GM21390 (cell line): Measurements from ENCODE around the gene RUNX2.
"Not testable (repeated sequence)": the region's sequence is repeated elsewhere in the genome, so short reads cannot be mapped to it uniquely, and the experiment has no call there.

ENCODE experiments used
- ATAC-seq: cut with Tn5 transposase; IDR thresholded peaks from one replicate; pipeline ENCODE4 v1.9.1; 2021; ENCODE audit not compliant: unreplicated experiment

RUNX2 gene

DNA sequence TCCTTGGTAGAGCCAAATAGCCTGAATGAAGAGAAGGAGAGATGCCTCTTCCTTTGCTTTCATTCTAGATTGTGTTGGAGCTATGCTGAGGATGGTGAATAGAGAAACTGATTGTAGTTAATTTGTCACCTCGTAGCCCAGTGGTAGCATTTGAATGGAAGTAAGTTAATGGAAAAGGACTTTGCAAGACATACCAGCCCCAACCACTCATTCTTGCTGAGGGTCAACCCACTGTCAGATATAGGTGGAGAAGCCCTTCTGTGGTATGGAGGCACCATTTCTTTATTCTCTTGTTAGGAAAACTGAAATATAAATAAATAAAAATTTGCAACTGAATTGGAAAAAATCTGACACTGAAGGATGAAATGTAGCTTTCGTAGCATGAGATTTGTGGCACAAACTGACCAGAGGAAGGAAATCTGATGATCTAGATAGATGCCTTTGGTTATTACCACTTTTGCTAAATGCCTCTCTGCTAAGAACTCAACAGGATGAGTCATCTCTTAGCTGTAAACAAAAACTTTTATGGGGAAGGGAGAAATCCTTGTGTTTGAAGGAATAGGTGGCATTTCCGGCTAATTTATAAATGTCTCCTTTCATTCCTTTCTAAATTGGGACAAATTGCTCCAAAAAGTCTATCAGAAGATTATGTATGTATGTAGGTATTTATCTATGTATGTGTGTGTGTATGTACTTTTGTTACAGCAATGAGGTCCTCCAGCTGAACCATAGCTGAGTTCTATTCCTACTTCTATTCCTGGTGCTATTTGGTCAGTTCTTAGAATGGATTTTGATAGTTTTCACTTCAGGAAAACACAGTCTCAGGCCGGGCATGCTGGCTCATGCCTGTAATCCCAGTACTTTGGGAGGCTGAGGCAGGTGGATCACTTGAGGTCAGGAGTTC lies 126.1 kb downstream of the RUNX2 start:
- ATAC-seq, result no peak

DNA sequence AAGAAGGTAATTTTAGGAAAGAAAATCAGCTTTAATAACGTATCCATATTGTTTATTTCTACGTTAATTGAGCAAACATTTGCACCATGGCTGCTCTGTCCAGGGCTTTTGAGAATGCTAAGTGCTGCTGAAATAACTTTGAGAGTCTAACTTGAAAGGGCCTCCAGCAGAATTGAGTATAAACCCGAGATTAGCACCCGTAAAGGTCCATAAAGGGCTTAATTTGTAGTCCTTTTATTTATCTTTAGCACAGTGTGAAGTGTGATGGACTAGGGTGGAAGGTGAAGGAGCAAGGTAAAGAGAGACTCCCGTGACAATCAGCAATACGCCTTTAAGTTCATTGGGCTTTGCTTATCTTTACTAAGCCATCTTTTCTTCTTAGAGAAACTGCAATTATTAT lies 127.3 kb downstream of the RUNX2 start:
- no peak for ATAC-seq

DNA sequence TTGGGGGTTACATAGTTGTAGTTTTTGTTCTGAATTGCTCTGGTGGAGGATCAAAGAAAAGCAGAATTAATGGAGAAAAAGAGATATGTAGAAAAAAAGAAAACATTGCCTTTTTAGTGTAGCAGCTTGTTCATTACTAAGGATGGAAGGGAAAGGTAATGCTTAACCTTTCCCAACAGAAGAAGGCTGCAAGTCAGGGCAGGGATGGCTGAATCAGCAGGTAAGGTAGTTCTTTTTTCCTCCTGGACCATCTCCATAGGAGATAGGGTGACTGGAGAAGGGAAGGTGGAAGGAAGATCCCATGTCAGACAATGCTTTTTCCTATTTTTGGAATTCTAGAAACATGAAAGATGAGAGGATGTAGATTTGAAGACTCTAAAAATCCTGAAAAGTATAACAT lies 129.0 kb downstream of the RUNX2 start:
- ATAC-seq, result no peak

DNA sequence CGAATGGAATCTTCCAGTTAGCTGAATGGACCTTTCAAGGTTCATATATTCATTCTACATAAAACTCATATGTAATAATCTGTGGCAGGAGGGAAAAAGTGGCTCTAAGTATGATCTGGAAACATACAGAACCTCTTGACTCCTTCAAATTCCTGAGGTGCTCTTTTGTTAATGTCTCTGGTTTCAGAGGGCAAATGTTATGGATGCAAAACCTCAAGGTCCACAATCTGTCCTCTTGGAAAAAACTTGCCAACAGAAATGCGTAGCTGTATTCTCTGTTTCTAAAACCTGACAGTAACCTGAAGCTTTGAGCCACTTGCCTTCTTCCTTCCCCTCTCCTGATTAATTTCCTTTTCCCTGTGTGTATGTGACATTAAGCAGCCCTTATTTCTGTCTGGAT lies 130.5 kb downstream of the RUNX2 start:
- ATAC-seq, result no peak

DNA sequence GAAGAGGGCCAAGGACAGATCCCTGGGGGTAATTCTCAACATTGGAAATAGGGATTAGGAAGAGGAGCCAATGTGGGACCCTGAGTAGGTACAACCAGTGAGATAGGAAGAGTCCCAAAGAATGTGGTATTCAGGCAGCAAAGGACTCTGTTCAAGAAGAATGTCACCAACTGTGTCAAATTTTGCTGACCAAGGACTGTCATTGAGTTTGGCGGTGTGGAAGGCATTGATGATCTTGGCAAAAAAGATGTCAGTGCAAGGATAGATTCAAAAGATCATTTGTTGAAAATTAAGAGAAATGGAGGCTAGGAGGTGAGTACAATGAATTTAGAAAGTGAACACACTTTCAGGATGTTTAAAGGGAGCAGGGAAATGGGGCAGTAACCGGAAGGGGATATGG lies 132.0 kb downstream of the RUNX2 start:
- no peak for ATAC-seq

DNA sequence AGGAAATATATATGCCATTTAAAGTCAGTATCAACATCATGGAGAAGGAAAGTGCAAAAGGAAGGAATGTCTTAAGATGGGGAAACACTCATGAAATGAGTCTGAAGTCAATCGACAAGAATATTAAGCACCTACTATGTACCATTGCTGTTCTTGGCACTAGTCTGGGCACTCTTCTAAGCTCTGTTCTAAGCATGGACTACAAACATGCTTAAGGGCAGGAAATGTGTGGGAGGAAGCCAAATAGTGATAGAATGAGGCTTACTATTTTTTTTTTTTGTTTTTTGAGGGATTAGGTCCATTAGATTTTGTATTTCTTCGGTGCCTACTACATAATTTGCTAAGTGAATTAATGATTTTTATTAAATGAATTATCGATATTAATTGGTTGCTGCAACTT lies 133.4 kb downstream of the RUNX2 start:
- no peak for ATAC-seq

DNA sequence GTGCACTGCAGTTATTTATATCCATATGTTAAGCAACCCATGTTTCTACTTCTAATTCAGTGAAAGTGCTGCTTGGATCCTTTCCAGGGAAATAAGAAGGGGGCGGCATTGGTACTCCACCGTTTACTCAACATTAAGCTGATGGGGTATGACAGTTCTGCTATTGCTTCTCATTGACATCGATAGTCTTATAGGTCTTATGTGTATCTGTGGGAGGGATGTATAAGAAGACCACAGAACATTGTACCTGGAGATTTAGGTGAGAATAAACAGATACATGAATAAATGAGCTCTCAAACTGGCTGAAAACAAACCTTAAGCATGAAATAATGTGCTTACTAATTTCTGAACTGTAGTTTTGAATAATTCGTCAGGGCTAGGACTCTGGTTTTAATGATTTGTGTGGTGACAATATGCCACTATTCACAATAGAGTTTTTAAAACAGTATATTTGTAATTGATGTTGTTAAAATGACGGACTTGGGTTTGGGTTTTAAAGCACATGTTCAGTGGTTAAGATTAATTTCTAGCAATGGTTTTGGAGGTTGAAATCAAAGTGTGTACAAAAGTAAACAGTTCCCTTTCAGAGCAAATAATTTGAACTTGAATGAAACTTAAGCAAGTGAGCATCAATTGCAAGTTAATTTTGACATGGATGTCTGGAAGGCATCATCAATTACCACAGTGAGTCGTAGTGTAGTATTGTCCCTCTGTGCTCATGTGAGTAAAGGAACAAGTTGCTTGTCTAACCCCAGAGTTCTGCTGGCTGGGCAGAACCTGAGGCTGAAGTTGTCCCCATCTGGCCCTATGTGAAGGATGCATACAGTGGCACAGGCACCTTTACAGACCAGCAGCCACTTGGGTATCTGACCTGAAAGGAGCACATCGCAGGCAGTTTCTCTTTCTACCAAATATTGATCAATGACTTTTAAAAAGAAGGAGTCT lies 134.3 kb downstream of the RUNX2 start:
- no peak for ATAC-seq

DNA sequence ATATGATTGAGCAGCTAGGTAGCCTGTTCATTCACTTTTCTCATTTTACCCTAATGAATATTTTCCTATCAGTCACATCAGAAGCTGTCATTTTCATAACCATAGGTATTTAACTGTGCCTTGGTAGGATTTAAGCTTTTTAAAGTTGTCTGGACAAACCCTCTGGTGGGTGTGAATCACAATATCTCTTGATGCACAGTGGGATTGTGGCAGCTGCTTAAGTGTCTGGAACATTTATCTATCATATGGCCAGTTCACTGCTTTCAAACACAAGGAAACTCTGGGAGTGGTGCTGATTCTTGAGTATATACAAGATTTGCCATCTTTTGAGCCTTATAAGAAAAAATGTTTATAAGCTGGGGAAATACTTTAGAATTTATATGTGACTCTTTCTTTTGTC lies 136.6 kb downstream of the RUNX2 start:
- no peak for ATAC-seq

DNA sequence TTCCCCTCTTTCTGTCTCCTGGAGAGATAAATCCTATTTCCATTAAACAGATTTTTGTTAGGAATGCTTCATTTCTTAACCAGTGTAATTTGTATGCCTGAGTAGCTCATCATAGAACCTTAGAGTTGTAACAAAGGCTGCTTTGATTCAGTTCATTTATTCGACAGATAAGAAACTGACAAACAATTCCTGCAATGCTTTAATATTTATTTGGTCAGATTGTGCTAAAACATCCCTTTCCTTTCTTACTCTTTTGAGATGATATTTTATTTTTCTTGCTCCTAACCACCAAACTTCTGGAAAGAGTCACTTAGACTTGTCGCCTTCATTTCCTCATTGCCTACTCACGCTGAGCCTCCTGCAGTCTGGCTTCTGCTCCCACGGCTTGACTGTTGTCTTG lies 138.6 kb downstream of the RUNX2 start:
- no peak for ATAC-seq

DNA sequence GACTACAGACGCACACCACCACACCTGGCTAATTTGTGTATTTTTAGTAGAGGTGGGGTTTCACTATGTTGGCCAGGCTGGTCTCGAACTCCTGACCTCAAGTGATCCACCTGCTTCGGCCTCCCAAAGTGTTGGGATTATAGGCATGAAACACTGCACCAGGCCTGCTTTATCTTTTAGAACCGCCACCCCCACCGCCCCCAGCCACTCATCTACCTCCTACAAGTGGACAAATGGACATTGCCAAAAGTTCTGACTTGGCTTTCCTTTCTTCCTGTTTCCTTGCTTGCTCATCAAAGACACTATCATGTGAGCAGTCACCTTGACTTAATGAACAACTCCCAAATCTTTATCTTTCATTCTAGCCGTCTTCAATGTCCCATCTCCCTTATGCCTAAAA lies 139.3 kb downstream of the RUNX2 start:
- ATAC-seq, result not testable (repeated sequence)

DNA sequence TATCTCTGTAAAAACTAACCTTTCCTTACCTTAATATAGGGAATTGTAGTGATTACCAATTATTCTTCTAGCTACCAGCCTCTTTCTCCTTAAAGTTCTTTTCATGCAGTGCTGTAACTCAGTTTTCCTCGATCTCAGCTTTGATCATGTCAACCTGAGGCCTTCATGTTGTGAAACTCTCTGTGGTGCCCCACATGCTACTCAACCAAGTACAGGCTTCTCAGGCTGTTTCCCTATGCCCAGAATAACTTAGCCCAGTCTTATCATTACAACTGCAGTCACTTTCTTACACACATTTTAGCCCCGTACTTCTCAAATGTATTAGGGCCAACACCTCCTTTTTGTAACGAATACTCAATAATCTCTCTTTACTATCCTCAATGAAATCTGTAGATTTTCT lies 139.7 kb downstream of the RUNX2 start:
- ATAC-seq, result no peak

DNA sequence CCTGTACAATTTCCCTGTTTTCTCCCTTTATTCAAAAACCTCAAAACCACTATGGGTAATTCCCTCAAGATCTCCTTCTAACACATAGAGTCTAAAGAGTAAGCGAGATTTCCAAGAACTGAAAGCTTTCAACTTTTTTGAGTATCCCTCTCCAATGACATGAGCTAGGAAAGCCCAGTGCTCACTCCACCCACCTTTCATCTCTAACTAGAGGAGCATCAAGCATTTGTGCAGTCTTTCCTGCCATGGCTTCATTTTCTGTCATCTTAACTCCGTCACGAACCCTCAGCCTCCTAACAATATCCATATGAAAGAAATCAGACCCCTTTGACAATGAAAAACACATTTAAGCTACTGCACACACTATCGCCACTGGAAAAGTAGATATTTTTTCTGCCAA lies 141.5 kb downstream of the RUNX2 start:
- ATAC-seq, result no peak

DNA sequence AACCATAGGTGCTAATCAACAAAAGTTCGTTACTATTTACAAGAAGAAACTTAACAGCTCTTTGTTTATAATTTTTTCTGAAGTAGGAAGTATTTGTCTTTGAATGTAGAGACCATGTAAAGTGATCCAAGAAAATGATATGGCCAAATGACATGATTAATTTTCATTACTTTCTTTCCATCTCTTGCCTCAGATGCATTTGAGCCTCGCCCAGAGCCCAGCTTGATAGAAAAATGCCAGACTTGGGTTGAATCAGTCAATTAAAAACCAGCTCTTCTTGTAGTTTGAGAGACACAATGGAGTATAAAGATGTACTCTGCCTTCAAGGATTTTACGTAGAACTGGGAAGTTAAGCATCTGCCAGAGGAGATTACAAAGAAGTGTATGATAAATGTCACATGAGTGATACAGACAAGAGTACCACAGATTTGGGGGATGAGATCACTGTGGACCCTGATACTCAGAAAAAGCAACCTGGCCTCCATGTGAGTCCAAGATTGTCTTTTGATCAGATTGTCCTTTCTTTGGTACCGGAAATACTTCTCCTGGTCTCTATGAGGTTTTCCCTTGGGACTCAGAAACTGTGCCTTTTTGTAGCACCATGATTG lies 142.1 kb downstream of the RUNX2 start:
- no peak for ATAC-seq

DNA sequence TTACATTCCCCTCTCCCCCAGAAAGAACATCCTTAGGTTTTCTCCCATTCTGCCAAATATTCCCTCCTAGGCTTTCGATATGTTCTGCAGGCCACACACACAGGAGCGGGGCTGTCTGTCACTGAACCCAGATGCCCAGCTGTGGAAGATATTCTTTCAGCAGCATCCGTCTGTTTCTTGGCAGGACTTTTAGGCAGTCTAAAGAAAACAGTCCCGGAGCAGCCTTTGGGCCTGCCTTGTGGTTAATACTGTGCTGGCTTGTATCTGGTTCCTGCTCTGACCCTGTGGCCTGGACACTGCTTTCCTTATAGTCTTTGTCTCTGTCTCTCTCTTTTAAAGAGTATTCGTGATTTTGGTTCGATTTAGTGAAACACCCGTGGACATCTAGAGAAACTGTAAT lies 144.3 kb downstream of the RUNX2 start:
- no peak for ATAC-seq

DNA sequence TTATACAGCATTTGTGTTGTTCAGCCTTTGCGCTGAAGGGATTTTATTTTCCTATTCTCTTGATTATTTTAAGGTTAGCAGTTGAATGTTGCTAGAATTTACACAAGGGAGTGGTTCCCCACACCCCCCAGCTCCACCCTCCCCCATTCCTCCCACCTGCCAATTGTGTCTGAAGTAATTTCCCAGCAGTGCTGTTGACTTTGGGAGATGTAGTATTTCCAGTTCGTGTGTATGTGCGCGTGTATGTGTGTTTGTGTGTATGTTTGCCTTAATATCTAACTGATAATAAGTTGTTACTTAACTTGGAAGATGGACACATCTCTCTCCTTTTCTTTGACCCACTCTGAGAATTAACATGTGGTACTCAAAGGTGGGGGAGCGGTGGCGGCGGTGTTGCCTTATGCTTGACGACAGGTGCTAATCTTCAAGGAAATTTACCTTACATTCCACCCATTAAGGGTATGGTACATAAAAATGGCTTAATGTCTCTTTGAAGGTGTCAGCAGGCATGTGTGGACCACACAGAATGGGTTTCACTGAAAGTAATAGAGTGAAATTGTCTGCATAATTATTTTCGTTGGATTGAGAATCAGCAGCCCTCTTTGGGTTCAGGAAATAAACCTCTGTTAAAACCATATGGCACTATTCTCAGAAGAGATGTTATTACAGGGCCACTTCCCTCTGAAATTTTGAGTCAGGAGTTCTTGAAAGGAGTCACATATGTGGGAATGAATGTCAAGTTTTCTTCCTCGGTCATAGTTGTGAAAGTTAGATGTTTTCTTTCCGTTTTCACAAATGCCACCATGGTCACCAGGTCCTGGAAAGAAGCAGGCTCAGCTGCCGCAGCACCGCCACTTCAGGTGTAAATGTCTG lies 145.2 kb downstream of the RUNX2 start:
- ATAC-seq, result no peak

DNA sequence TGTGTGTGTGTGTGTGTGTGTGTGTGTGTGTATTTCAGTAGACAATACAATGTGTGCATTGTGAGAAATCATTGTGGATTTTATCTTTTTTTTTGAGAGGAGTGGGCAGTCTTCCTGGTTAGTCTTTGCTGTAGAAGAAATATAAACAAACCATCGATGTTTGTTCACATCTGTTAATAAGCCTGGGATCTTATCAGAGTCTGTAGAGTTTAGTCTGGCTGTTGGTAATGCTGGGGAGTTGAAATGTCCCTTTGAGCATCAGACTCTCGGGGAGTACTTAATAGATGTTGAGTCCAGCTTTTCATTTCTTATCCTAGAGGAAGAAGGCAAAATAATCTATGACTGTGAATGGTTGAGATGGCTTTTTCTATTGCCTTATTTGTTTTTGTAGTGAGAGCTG lies 146.2 kb downstream of the RUNX2 start:
- ATAC-seq, result no peak

DNA sequence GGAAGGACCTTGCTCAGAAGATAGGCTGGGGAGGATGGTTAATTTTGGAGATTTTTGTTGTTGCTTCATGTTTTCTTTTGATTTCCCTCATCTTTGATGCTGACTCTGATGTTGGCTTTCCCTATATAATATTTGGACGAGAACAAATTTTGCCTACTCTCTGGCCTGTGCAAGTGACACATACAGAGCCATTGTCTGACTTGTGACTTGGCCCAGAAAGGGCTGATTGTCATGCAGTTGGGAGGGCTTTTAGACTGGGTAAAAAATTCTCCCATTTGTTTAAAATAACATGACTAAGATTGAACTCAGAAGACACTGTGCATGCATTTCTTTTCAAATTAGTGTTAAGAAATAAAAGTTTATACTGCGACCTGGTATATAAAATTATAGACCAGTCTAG lies 148.2 kb downstream of the RUNX2 start:
- no peak for ATAC-seq

DNA sequence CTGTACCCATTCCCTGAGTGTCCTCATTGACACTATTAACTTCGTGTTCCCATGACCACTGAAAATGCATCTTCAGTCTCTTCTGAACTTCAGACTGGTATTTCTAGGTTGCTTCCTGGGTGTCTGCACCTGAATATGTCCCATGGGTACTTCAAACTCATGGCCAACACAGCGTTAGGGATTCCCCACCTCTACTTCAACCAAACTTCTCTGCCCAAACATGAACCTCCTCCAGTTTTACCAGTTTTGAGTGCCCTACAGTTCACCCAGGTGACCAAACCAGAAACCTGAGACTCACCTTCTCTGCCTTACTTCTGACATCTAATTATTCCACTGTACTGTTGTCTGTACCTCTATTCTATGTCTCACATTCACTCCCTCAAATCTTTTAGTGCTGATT lies 149.1 kb downstream of the RUNX2 start:
- no peak for ATAC-seq

DNA sequence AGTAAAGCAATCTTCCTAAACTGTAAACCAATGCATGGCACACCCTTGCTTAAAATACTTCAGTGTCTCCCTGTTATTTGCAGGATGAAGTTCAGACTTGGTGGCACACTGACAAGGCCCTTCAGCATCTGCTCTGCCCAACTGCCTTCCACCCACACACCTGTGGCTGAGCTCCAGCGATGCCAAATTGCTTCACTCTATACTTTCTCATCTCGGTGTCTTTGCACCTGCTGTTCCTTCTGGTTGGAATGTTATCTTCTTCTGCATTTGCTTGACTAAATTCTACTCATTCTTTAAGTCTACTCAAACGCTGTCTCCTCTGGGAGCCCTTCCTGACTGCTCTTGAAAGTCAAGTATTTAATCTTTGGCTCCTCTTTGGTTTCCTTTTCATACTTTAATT lies 149.7 kb downstream of the RUNX2 start:
- ATAC-seq, result no peak

DNA sequence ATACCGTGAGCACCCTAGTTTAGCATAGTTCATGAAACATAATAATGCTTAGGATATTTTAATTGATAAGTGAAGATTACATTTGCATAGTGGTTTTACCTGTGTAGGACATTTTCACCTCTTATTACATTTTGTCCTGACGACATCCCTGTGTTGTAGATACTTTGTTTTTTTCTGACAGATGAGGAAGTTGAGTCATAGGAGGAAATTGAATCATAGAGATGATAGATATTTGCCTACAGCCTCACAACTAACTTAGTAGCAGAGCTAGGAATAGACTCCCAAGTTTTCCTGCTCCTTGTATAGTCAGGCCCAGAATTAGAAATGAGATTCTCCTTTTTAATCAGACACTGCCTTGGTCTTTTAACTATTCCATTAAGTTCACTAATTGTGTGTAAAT lies 150.1 kb downstream of the RUNX2 start:
- ATAC-seq, result no peak
